ENCODE data around the gene RASGRF2.

DNA sequence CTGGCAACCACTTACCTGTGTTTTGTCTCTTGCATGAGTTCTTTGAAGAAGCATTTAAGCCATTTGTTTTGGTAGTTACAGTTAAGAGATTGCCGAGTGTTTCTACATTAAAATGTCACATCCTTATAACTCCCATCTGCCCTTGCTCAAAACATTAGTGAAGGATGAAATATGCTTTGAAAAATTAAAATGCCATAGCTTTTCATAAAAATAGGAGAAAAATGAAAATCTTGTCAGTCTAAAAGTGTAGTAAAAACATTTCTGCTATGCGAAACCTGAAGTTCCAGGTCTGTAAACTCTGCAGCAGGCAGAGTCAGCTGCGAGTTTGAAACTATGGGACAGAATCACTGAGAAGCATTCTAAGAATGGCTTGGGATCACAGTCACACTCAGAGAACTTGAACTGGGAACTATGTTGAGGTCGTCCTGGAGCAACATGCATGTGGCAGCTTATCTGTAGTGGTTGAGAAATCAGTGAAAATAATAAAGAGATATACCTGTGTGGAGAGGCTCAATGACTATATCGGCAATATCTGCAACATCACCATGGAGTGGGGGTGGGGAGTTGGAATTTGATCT is 67.4 kb downstream of the RASGRF2 start:
- TF ChIP-seq POLR2A (IDR thresholded peaks at IDR 0.05; ENCODE audit: low read length) (no peak), GATA1 (IDR thresholded peaks at IDR 0.05; ENCODE audit: low read depth, low read length) (no peak)
